NB4 (cell line): ENCODE measurements around the gene CKAP5.

Experiments
- CTCF ChIP-seq: IDR thresholded peaks from one replicate; pipeline ENCODE4 v1.5.1; 2012; ENCODE audit warnings: low read depth, low read length
- MAX ChIP-seq: IDR thresholded peaks from 2 replicates; pipeline ENCODE4 v1.6.1; 2011; ENCODE audit warnings: low read depth, low read length
- MYC ChIP-seq: IDR thresholded peaks from 2 replicates; pipeline ENCODE4 v1.6.1; 2011; ENCODE audit warnings: low read depth, low read length
- POLR2A ChIP-seq: IDR thresholded peaks from 2 replicates; pipeline ENCODE4 v1.6.1; 2011; ENCODE audit warnings: mild to moderate bottlenecking; ENCODE audit not compliant: insufficient read length; ENCODE audit errors: extremely low read depth

- TF ChIP-seq POLR2A: no peak
- TF ChIP-seq CTCF: no peak
- no peak for TF ChIP-seq MYC
- no peak for TF ChIP-seq MAX
Measured at GRCh38 chr11:46736615-46737014, 109.5 kb downstream of the CKAP5 start.
